Liver (tissue), 9 donors: ENCODE measurements around the gene POU2F2. TPM values are rescaled to one million over a fixed set of nuclear protein-coding genes. Genes with fewer than 3 reads are reported as not detected.

Experiments used
- DNase-seq: peaks from one replicate; pipeline ENCODE4 v3.0.0-alpha.2; 2017; ENCODE audit warnings: low spot score
- H3K27ac ChIP-seq, 2 donors: one replicate each; pipeline ENCODE4 v1.7.0; 2013; ENCODE audit warnings: inconsistent platforms in 2 of 2, low read length in 2 of 2, control low read depth in 1 of 2, low read depth in 1 of 2, mild to moderate bottlenecking in 1 of 2
- H3K27me3 ChIP-seq, 4 donors: one replicate each; pipeline versions ENCODE4 v1.6.1 to v1.7.0; 2013; ENCODE audit warnings: low read length in 3 of 4, inconsistent platforms in 1 of 4, mild to moderate bottlenecking in 1 of 4, moderate library complexity in 1 of 4; ENCODE audit not compliant: control insufficient read depth in 4 of 4, insufficient read depth in 4 of 4
- H3K36me3 ChIP-seq, 4 donors: one replicate each; pipeline versions ENCODE4 v1.6.1 to v1.7.0; 2013; ENCODE audit warnings: low read length in 3 of 4, mild to moderate bottlenecking in 3 of 4, low read depth in 1 of 4, moderate library complexity in 1 of 4; ENCODE audit not compliant: control insufficient read depth in 4 of 4, insufficient read depth in 3 of 4
- H3K4me1 ChIP-seq, 4 donors: one replicate each; pipeline versions ENCODE4 v1.6.1 to v1.7.0; 2013; ENCODE audit warnings: low read length in 3 of 4, mild to moderate bottlenecking in 3 of 4, moderate library complexity in 1 of 4; ENCODE audit not compliant: control insufficient read depth in 4 of 4, insufficient read depth in 4 of 4
- H3K4me3 ChIP-seq, 3 donors: one replicate each; pipeline versions ENCODE4 v1.6.1 to v1.7.0; 2013; ENCODE audit warnings: low read length in 3 of 3, control low read depth in 1 of 3, low read depth in 1 of 3, mild to moderate bottlenecking in 1 of 3
- H3K9ac ChIP-seq, 2 donors: one replicate each; pipeline ENCODE4 v1.7.0; 2013; ENCODE audit warnings: low read length in 2 of 2, mild to moderate bottlenecking in 2 of 2, moderate library complexity in 2 of 2, control low read depth in 1 of 2, low read depth in 1 of 2
- H3K9me3 ChIP-seq, 4 donors: one replicate each; pipeline versions ENCODE4 v1.6.1 to v1.7.0; 2013; ENCODE audit warnings: low read length in 3 of 4; ENCODE audit not compliant: control insufficient read depth in 4 of 4
- EGR1 ChIP-seq, 2 donors: IDR thresholded peaks; 2 replicates each; pipeline ENCODE4 v1.6.1; 2016 to 2018; ENCODE audit warnings: antibody characterized with exemption in 2 of 2, low read depth in 2 of 2
- FOXA1 ChIP-seq: IDR thresholded peaks from 2 replicates; pipeline ENCODE4 v1.6.1; 2016; ENCODE audit warnings: antibody characterized with exemption
- FOXA2 ChIP-seq: IDR thresholded peaks from 2 replicates; pipeline ENCODE4 v1.6.1; 2016; ENCODE audit warnings: antibody characterized with exemption
- GABPA ChIP-seq, 2 donors: IDR thresholded peaks in 1 of 2; conservative IDR thresholded peaks in 1 of 2; 2 replicates each; pipeline ENCODE4 v1.6.1; 2016; ENCODE audit warnings: antibody characterized with exemption in 2 of 2, mild to moderate bottlenecking in 1 of 2, moderate library complexity in 1 of 2
- HNF4G ChIP-seq: IDR thresholded peaks from 2 replicates; pipeline ENCODE4 v1.6.1; 2016; ENCODE audit warnings: antibody characterized with exemption
- NR2F2 ChIP-seq: IDR thresholded peaks from 2 replicates; pipeline ENCODE4 v1.6.1; 2016; ENCODE audit warnings: antibody characterized with exemption
- RXRA ChIP-seq, 2 donors: IDR thresholded peaks; 2 replicates each; pipeline ENCODE4 v1.6.1; 2017 to 2018; ENCODE audit warnings: antibody characterized with exemption in 2 of 2, mild to moderate bottlenecking in 1 of 2
- YY1 ChIP-seq: IDR thresholded peaks from 2 replicates; pipeline ENCODE4 v1.6.1; 2016; ENCODE audit warnings: antibody characterized with exemption, mild to moderate bottlenecking
- WGBS: extraction: QIAGEN DNeasy Blood & Tissue Kit; methylation state at CpG from one replicate; pipeline ENCODE4 v1.1.7; 2013; 5-methylcytosine and 5-hydroxymethylcytosine counted together
- polyA plus RNA-seq, 2 donors: library from polyadenylated mRNA; stranded (reverse) in 1 of 2; unstranded in 1 of 2; fragments of 200-250 nt in 1 of 2; fragments of >200 nt in 1 of 2; fragmentation: Nextera tagmentation in 1 of 2; extraction: Ambion mirVana in 1 of 2; gene quantifications; one replicate each; pipeline versions ENCODE4 v1.2.1 to v1.2.3, GENCODE V29; 2013 to 2015
- total RNA-seq, 2 donors: library from RNA; depleted of rRNA; stranded (reverse); fragments of >200 nt; gene quantifications; one replicate each; pipeline ENCODE4 v1.2.3, GENCODE V29; 2014
- TF ChIP-seq, protein P1 (sequence below): IDR thresholded peaks from 2 replicates; pipeline ENCODE4 v1.6.1; 2016; ENCODE audit warnings: antibody characterized with exemption
- TF ChIP-seq, protein P2 (sequence below): IDR thresholded peaks from 2 replicates; pipeline ENCODE4 v1.6.1; 2016; ENCODE audit warnings: antibody characterized with exemption, mild to moderate bottlenecking
- TF ChIP-seq, protein P3 (sequence below): IDR thresholded peaks from 2 replicates; pipeline ENCODE4 v1.6.1; 2016; ENCODE audit warnings: antibody characterized with exemption
- TF ChIP-seq, protein P4 (sequence below): fragments of 150-350 bp; IDR thresholded peaks from 2 replicates; pipeline ENCODE4 v1.5.1; 2017; ENCODE audit warnings: improper control_type of control experiment, low read depth, low read length; ENCODE audit not compliant: missing input control
- TF ChIP-seq, protein P5 (sequence below): IDR thresholded peaks from 2 replicates; pipeline ENCODE4 v1.6.1; 2016; ENCODE audit warnings: antibody characterized with exemption
- donor health status: healthy.
- donor health status: healthy.
- donor health status: healthy.
- donor health status: healthy.
- donor health status: healthy.

The POU2F2 gene
- total and polyA plus RNA-seq, 4 donors, result 0.75 to 1.2 (median 0.97) TPM

DNA sequence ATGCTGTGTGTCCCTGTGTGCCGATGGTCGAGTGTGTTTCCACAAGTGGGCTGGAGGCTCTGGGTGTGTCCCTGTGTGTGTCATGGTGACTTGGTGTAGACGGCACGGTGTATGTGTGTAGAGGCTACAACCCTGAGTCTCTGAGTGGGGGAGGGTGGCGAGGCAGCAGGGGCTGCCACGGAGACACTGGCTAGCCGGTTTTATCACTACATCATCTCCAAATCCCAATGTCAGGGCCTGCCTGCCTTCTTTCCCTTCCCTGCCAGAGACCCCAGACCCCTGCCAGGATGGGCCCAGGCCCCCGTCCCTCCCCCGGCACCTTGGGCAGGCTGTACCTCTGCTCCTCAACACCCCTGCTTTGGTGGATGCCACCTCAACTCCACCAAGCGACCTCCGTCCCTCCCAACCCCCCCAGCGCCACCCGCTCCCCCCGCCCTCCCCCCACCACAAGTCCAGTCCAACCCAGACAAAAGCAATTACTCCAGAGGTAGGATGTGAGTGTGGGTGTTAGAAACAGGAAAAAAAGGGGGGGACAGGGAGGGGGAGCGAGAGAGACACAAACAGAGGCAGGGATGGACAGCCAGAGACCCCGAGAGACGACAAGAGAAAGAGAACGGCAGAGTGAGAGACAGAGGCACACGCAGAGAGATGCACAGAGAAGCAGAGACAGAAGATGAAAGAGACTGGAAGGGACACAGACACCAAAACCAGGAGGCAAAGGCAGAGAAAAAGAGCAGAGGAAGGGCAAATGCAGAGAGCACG is 21.6 kb upstream of the POU2F2 start:
- WGBS, result 51% methylated on average over 20 of the region's 20 CpGs
- H3K27me3 ChIP-seq, result no peaks in the 10 kb centered on the region

DNA sequence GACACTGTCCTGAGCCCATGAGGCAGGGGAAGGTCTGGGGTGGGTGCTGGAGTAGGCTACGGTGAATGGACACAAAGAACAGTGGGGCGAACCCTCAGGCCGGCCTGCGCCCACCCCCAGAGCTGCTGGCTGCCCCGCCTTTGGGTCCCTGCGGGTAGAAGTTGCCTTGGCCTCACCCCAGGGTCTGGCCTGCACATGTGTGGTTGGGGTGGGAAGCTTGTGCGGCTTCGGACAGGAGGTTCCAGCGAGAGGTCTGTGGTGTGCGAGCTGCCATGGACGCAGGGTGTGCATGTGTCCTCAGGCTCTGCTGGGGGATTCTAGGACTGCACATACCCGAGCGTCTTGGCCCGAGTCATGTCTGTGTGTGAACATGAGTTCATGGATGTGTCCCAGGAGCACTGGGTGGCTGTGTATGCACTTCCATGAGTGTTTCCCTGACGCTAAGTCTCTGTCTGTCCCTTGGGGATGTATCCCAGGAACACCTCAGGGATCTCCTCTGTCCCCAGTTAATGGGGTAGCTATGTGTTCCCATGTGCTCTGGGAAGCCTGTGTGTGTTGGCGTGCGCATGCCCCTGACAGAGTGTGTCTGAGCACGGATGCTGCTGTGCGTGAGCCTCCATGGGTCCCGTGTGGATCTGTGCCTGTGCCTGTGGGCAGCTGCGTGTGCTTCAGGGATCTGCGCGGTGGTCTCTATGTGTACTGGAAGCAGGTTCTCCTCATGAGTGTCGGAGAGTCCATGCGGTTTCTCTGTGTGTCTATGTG is 20.8 kb upstream of the POU2F2 start:
- no peaks in the 10 kb centered on the region for H3K27me3 ChIP-seq
- no peak for DNase-seq
- no peak overlapping the region for H3K27ac ChIP-seq
- TF ChIP-seq RXRA (IDR thresholded peaks at IDR 0.05) (no peak), YY1 (no peak), NR2F2 (no peak), GABPA (IDR thresholded peaks at IDR 0.05 in 1 of 2, conservative IDR thresholded peaks at IDR 0.05 in 1 of 2) (no peak), HNF4G (no peak), FOXA2 (no peak), EGR1 (IDR thresholded peaks at IDR 0.05; ENCODE audit: low read depth in 2 of 2) (no peak)
- TF ChIP-seq, protein P1, sequence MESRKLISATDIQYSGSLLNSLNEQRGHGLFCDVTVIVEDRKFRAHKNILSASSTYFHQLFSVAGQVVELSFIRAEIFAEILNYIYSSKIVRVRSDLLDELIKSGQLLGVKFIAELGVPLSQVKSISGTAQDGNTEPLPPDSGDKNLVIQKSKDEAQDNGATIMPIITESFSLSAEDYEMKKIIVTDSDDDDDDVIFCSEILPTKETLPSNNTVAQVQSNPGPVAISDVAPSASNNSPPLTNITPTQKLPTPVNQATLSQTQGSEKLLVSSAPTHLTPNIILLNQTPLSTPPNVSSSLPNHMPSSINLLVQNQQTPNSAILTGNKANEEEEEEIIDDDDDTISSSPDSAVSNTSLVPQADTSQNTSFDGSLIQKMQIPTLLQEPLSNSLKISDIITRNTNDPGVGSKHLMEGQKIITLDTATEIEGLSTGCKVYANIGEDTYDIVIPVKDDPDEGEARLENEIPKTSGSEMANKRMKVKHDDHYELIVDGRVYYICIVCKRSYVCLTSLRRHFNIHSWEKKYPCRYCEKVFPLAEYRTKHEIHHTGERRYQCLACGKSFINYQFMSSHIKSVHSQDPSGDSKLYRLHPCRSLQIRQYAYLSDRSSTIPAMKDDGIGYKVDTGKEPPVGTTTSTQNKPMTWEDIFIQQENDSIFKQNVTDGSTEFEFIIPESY, result no peak
- TF ChIP-seq, protein P2, sequence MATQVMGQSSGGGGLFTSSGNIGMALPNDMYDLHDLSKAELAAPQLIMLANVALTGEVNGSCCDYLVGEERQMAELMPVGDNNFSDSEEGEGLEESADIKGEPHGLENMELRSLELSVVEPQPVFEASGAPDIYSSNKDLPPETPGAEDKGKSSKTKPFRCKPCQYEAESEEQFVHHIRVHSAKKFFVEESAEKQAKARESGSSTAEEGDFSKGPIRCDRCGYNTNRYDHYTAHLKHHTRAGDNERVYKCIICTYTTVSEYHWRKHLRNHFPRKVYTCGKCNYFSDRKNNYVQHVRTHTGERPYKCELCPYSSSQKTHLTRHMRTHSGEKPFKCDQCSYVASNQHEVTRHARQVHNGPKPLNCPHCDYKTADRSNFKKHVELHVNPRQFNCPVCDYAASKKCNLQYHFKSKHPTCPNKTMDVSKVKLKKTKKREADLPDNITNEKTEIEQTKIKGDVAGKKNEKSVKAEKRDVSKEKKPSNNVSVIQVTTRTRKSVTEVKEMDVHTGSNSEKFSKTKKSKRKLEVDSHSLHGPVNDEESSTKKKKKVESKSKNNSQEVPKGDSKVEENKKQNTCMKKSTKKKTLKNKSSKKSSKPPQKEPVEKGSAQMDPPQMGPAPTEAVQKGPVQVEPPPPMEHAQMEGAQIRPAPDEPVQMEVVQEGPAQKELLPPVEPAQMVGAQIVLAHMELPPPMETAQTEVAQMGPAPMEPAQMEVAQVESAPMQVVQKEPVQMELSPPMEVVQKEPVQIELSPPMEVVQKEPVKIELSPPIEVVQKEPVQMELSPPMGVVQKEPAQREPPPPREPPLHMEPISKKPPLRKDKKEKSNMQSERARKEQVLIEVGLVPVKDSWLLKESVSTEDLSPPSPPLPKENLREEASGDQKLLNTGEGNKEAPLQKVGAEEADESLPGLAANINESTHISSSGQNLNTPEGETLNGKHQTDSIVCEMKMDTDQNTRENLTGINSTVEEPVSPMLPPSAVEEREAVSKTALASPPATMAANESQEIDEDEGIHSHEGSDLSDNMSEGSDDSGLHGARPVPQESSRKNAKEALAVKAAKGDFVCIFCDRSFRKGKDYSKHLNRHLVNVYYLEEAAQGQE, result no peak
- TF ChIP-seq, protein P3, sequence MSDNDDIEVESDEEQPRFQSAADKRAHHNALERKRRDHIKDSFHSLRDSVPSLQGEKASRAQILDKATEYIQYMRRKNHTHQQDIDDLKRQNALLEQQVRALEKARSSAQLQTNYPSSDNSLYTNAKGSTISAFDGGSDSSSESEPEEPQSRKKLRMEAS, result no peak
- TF ChIP-seq, protein P4, sequence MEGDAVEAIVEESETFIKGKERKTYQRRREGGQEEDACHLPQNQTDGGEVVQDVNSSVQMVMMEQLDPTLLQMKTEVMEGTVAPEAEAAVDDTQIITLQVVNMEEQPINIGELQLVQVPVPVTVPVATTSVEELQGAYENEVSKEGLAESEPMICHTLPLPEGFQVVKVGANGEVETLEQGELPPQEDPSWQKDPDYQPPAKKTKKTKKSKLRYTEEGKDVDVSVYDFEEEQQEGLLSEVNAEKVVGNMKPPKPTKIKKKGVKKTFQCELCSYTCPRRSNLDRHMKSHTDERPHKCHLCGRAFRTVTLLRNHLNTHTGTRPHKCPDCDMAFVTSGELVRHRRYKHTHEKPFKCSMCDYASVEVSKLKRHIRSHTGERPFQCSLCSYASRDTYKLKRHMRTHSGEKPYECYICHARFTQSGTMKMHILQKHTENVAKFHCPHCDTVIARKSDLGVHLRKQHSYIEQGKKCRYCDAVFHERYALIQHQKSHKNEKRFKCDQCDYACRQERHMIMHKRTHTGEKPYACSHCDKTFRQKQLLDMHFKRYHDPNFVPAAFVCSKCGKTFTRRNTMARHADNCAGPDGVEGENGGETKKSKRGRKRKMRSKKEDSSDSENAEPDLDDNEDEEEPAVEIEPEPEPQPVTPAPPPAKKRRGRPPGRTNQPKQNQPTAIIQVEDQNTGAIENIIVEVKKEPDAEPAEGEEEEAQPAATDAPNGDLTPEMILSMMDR, result no peak
- TF ChIP-seq, protein P5, sequence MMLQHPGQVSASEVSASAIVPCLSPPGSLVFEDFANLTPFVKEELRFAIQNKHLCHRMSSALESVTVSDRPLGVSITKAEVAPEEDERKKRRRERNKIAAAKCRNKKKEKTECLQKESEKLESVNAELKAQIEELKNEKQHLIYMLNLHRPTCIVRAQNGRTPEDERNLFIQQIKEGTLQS, result no peak
- no peak overlapping the region for H3K4me3 ChIP-seq
- H3K4me1 ChIP-seq, result peaks cover 0 to 22% (median 11%) of the 10 kb centered on the region in 4 donors
- WGBS, result 89% methylated on average over 25 of the region's 25 CpGs
- no peaks in the 10 kb centered on the region for H3K9me3 ChIP-seq
- no peaks in the 10 kb centered on the region for H3K36me3 ChIP-seq
- no peak overlapping the region for H3K9ac ChIP-seq

More for the DNA sequence above, 21.6 kb upstream of the POU2F2 start:
- H3K36me3 ChIP-seq, result no peaks in the 10 kb centered on the region
- no peak overlapping the region for H3K9ac ChIP-seq
- H3K4me1 ChIP-seq, result peaks cover 0 to 25% (median 15%) of the 10 kb centered on the region in 4 donors
- H3K27ac ChIP-seq, result no peak overlapping the region
- H3K4me3 ChIP-seq, result no peak overlapping the region
- TF ChIP-seq, protein P5, result no peak
- TF ChIP-seq RXRA (IDR thresholded peaks at IDR 0.05) (no peak), FOXA1 (no peak)
- TF ChIP-seq, protein P1, result no peak
- no peak for DNase-seq
- H3K9me3 ChIP-seq, result no peaks in the 10 kb centered on the region
